BJ (cell line): ENCODE measurements around the gene PCLO. TPM values are rescaled to one million over a fixed set of nuclear protein-coding genes. Genes with fewer than 3 reads are reported as not detected.

Experiments used
- CTCF ChIA-PET: fragments of 350-600 bp; formaldehyde crosslinking; extraction: SDS; loops from one replicate; lab custom pipeline; 2021; ENCODE audit warnings: antibody characterized with exemption, inconsistent platforms; lab: Yijun Ruan, JAX
- POLR2A ChIA-PET: fragments of 300-600 bp; sonication (Branson Sonifier 250); formaldehyde crosslinking; extraction: SDS; loops from one replicate; lab custom pipeline; 2021; ENCODE audit warnings: antibody characterized with exemption; lab: Charles Lee
- DNase-seq: peaks from one replicate; pipeline ENCODE4 v3.0.0-alpha.2; 2011; ENCODE audit warnings: low read depth
- H3K27me3 ChIP-seq: 2 replicates; pipeline ENCODE4 v1.6.0; 2011; ENCODE audit warnings: low read length; ENCODE audit not compliant: control insufficient read depth, insufficient read depth
- H3K36me3 ChIP-seq: 2 replicates; pipeline ENCODE4 v1.5.1; 2011; ENCODE audit warnings: low read length; ENCODE audit not compliant: control insufficient read depth, insufficient read depth
- H3K4me3 ChIP-seq: 2 replicates; pipeline ENCODE4 v1.5.1; 2011; ENCODE audit warnings: low read depth, mild to moderate bottlenecking, control low read depth, low read length
- CTCF ChIP-seq: IDR thresholded peaks from 2 replicates; pipeline ENCODE4 v1.5.1; 2011; ENCODE audit warnings: low read depth, mild to moderate bottlenecking, control low read depth, inconsistent platforms, low read length, moderate library complexity; ENCODE audit not compliant: insufficient read depth
- polyA plus RNA-seq: library from polyadenylated mRNA; depleted of rRNA; stranded (reverse); fragments of >200 nt; gene quantifications from 2 replicates; pipeline ENCODE4 v1.2.3, GENCODE V29; 2011

Gene PCLO
- polyA plus RNA-seq, 1 experiment, result 0.76 TPM

GRCh38 chr7:83005410-83005809 lies 157.3 kb downstream of the PCLO start:
- Histone ChIP-seq H3K36me3 (no peaks in the 10 kb centered on the region), H3K4me3 (no peak overlapping the region), H3K27me3 (no peaks in the 10 kb centered on the region)
- no peak for DNase-seq
- no peak for TF ChIP-seq CTCF
- ChIA-PET POLR2A (no interaction called here), CTCF (no interaction called here)

- no peak for TF ChIP-seq CTCF
- H3K4me3 ChIP-seq, result no peak overlapping the region
- ChIA-PET CTCF (no interaction called here), POLR2A (no interaction called here)
- DNase-seq, result no peak
- no peaks in the 10 kb centered on the region for H3K27me3 ChIP-seq
- H3K36me3 ChIP-seq, result no peaks in the 10 kb centered on the region
These were observed 161.2 kb downstream of the PCLO start for GRCh38 chr7:83001362-83002040.

GRCh38 chr7:82998436-82998835 lies 164.2 kb downstream of the PCLO start:
- ChIA-PET POLR2A (no interaction called here), CTCF (no interaction called here)
- Histone ChIP-seq H3K4me3 (no peak overlapping the region), H3K36me3 (no peaks in the 10 kb centered on the region), H3K27me3 (no peaks in the 10 kb centered on the region)
- TF ChIP-seq CTCF, result no peak
- no peak for DNase-seq

- POLR2A ChIA-PET, result no interaction called here
- CTCF ChIA-PET, result no interaction called here
- TF ChIP-seq CTCF, result no peak
- DNase-seq, result no peak
- no peaks in the 10 kb centered on the region for H3K27me3 ChIP-seq
- H3K36me3 ChIP-seq, result no peaks in the 10 kb centered on the region
- H3K4me3 ChIP-seq, result no peak overlapping the region
These were observed 177.4 kb downstream of the PCLO start for GRCh38 chr7:82985144-82985802.

- H3K27me3 ChIP-seq, result no peaks in the 10 kb centered on the region
- no peaks in the 10 kb centered on the region for H3K36me3 ChIP-seq
- DNase-seq, result no peak
- POLR2A ChIA-PET, result no interaction called here
- TF ChIP-seq CTCF, result no peak
- CTCF ChIA-PET, result interaction anchor here (1.5 kb wide), 1 partner anchor 14 kb away, joined by 3 read pairs; no protein-coding TSS in a partner anchor
- no peak overlapping the region for H3K4me3 ChIP-seq
These were observed 182.4 kb downstream of the PCLO start for GRCh38 chr7:82980130-82980788.
